ENCODE results near the gene GLRB.
A peak's percentile ranks its signal among the peaks of the same experiment; 100 is the strongest.
"Not testable (repeated sequence)": the region's sequence is repeated elsewhere in the genome, so short reads cannot be mapped to it uniquely, and the experiment has no call there.

GLRB gene

DNA sequence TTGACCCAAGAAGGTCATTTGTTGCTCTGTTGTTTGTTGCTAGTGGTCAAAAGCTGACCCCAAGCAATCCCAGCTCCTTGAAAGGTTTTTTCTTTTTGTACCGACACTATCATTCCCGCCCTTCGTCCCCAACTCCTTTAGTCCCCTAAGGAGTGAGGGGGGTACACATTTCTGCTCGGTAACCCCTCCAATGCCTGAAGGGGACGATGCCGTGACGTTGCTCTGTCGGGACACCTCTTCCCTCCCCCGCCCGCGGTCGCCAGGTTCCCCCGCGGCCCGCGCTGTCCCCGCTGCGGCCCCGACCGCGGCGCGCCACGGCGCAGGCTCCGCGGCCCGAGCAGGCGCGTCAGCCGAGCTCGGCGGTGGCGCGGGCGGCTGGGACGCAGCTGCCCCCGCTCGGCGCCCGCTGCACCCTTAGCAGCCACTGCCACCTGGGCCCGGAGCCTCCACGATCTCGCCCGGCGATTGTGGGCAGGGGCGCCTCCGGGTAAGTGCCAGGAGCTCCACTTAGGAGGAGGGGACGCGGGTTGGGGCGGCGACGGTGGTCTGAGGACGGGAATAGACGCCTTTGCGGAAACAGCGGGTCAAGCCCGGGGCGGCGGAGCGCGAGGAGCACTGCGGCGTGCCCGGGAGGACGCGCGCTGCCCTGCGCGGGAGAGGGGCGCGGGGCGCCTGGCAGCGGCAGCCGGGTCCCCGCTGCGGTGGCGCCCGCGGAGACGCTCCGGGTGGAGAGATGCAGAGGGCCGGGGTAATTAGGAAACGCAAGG, at the start of gene GLRB:
TSS of gene GLRB (plus strand) at position 340 of the 767 bp plus-strand sequence. CDS start 1,875 bp downstream, outside the sequence.
- DNase-seq (ENCODE audit: low read depth, low spot score): peak; percentile 72

DNA sequence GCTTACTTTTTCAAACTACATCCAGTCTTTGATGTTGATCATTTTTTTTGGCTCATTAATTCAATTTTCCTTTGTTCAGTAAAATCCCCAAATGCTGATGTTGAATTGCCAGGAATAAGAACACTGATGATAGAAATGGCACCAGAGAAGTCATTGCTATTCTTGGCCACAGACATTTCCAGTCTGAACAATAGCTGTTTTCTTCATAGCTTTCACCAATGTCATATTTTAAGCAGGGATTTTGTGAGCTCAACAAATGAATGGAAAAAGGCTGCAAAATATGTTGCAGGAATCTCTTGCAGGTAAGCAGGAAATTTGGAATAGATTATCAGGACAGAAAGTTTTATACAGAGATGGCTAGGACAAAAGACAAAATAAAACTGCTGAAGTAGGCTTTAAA, 40.5 kb upstream of the GLRB start:
- peak; percentile 43 for DNase-seq (ENCODE audit: low read depth, low spot score)

- DNase-seq (ENCODE audit: low read depth, low spot score): no peak
Measured at GRCh38 chr4:157040405-157040804, 35.5 kb upstream of the GLRB start.

DNA sequence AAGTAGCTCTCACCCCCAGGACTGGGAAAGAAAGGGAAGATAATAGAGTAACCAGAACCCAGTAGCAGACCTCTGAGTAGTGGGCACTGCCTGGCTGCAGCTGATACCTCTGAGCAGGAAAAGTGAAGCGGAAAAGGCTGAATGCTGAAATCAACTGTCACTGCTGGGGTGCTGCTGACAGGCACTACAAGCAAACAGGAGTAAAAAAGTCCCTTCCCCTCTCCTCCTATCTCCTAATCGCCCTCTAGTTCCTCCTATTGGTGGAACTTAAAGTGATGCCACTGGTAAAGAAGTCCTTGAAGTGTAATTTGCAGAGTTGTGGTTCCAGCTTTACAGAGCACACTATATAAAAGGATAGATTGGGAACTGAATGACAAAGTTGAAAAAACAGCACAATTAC, 32.8 kb upstream of the GLRB start:
- DNase-seq (ENCODE audit: low read depth, low spot score): peak; percentile 48

DNA sequence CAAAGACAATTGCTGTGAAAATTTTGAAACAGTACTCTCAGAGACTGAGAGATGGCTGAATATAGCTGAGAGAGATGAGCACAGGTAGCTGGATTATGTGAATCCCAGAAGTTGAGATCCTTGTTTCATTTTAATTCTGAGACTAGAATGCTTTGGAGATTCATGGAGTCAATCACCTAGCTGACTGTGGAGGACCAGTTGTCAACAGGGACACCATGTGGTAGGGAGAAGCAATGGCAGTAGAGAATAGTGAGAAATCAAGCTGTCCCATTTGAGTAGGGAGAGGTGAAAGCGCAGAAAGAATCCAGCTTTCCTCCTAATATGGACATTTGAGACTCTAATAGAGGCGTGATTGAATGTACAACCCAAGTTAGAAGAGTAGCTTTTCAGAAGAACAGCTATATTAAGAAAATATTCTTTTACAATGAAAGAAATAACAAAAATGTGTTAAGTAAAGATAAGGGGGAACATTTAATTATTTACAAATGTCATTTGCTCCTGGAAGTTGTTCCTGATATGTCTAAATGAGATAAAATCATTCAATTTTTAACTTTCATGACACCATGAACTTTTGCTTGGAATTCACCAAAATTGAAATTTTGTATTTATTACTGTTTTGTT, 30.3 kb upstream of the GLRB start:
- DNase-seq (ENCODE audit: low read depth, low spot score): peak; percentile 85

DNA sequence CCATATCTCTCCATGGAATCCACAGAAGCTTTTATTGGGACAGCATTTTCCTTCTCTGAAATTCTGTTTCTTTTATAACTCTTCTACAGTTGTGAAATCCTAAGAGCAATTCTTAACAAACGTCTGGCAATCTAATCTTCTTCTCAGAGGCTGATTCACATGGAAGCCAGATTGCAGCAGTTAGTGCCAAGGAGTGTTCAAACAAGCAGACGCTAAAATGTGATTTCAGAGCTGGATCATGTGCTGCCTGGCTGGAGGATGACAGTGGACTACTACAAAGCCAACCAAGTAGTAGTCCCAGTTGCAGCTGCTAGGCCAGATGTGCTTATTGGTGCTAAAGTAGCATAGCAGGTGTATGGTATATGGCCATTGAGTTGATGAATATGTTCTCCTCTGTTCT, 27.7 kb upstream of the GLRB start:
- no peak for DNase-seq (ENCODE audit: low read depth, low spot score)

GRCh38 chr4:157050561-157050960, 25.4 kb upstream of the GLRB start:
- DNase-seq (ENCODE audit: low read depth, low spot score): no peak

DNA sequence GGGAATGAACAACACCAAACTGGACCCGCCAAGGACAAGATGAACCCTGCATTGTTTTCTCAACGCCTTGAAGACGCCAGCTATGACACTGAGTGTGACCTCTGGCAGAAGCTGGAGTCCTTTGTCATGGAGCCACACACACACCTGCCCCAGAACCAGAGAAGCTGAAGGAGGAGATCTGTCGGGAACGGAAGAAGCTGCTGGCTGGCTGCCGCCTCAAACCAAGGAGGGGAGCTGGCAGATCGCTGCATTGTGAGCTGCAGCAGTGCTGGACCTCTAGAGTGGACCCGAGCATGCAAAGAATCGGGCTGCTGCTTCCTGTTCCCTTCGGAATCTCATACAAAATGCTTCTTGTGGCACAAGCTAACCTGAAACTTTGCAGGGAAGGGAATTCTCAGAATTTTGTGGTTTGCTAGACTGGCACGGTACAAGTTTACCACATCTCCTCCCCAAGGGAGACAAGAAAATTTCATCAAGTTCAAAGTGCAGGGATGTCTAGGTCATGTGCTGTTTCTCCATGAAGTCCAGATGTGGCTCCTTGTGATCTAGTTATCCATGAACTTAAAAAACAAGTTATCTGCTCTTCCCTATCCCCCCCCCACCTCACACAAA, 23.4 kb upstream of the GLRB start:
- peak; percentile 68 for DNase-seq (ENCODE audit: low read depth, low spot score)

DNA sequence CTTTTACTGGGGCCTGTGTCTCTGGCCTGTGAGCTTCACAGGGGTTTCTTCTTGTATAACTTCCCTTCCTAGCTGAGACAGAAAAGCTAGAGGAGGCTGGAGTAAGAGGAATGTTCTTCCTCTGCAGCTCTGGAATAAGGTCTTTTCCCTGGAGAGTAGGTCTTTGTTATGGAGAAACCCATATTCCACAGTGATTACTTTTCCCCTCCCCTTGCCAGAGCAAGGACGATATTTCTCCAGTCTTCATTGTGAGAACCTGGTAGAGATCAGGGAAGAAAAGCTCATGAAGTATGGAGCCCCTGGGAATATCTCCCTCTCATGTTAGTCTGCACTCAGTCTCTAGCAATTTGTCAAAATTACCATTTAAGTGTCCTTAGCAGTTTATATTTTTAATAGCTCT, 18.7 kb upstream of the GLRB start:
- DNase-seq (ENCODE audit: low read depth, low spot score): no peak

GRCh38 chr4:157058899-157059298, 17.1 kb upstream of the GLRB start:
- DNase-seq (ENCODE audit: low read depth, low spot score): not testable (repeated sequence)

- DNase-seq (ENCODE audit: low read depth, low spot score): no peak
Measured at GRCh38 chr4:157072002-157072401, 3.9 kb upstream of the GLRB start.

DNA sequence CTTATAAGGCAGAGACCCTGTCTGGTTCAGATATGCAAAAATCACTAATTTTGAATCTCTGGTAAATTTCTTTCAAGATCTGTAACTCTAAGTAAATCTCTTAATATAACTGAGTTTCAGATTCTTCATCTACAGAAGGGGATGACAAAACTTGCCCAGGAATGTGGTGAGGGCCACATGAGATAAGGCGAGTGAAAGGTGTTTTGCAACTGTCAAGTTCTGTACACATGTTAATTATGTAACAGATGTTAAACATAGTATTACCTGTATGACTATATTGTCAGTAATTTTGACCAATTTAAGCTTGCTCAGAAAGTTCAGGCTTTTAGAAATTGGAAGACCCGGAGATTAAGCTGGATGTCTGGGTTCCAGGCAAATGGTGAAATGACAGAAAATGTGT, 549 bp upstream of the GLRB start:
- DNase-seq (ENCODE audit: low read depth, low spot score): no peak

GRCh38 chr4:157076578-157076947, 613 bp downstream of the GLRB start:
- no peak for DNase-seq (ENCODE audit: low read depth, low spot score)

GRCh38 chr4:157079441-157079840, 3.5 kb downstream of the GLRB start:
- no peak for DNase-seq (ENCODE audit: low read depth, low spot score)

DNA sequence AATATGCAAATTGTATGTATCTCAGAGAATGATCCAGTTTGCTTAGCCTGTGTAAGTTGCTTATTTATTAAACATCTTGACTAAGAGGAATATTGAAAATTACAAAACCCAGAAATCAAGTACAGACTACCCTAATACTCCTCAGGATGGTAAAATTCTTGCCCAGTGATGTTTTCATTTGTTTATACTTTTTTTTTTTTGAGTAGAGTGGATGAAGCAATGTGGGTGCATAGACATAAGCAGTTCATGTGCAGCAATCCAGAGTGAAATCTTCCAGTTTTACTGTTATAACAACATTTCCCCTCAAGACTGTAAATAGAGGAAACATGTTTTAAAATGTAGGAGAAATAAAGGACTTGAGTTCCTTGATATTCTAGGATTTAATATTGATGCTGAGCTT, 4.7 kb downstream of the GLRB start:
- DNase-seq (ENCODE audit: low read depth, low spot score): no peak

- DNase-seq (ENCODE audit: low read depth, low spot score): no peak
Measured at GRCh38 chr4:157095716-157096115, 19.8 kb downstream of the GLRB start.

GRCh38 chr4:157096439-157096838, 20.5 kb downstream of the GLRB start:
- DNase-seq (ENCODE audit: low read depth, low spot score): peak; percentile 9

DNA sequence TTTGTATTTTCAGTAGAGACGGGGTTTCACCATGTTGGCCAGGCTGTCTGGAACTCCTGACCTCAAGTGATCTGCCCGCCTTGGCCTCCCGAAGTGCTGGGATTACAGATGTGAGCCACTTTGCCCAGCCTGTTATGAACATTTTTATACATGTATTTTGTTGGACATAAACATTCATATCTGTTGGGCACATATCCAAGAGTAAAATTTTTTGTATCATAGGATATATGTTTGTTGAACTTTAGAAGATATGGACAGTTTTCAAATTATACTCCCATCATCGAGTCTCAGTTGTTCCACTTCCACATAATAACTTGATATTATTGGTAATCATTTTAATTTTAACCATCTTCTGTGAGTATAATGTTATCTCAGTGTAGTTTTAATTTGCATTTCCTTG, 23.6 kb downstream of the GLRB start:
- no peak for DNase-seq (ENCODE audit: low read depth, low spot score)

DNA sequence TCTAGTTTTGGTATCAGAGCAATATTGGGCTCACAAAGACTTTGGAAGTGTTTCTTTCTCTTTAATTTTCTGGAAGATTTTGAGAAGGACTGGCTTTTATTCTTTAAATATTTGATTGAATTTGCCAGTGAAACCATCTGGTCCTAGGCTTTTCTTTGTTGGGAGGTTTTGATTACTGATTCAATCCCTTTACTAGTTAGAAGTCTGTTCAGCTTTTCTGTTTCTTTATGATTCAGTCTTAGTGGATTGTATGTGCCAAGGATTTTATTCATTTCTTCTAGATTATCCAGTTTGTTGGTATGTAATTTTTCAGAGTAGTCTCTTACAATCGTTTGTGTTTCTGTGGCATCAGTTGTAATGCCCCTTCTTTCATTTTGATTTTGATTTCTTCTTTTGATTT, 28.6 kb downstream of the GLRB start:
- DNase-seq (ENCODE audit: low read depth, low spot score): no peak

DNA sequence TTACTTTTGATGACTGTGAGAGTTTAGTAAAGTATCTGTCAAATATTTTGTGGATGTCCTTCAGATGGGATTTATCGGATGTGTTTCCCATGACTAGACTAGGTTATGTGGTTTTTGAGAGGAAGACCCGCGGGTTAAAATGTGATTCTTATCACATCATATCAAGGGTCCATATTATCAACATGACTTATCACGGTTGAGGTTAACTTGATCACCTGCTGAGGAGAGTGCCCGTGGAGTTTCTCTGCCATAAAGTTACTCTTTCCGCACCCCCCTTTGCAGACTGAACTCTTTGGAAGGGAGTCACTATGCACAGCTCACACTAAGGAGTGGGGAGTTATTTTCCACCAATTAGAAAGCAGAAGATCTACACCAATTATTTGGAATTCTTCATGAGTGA, 38.7 kb downstream of the GLRB start:
- no peak for DNase-seq (ENCODE audit: low read depth, low spot score)

DNA sequence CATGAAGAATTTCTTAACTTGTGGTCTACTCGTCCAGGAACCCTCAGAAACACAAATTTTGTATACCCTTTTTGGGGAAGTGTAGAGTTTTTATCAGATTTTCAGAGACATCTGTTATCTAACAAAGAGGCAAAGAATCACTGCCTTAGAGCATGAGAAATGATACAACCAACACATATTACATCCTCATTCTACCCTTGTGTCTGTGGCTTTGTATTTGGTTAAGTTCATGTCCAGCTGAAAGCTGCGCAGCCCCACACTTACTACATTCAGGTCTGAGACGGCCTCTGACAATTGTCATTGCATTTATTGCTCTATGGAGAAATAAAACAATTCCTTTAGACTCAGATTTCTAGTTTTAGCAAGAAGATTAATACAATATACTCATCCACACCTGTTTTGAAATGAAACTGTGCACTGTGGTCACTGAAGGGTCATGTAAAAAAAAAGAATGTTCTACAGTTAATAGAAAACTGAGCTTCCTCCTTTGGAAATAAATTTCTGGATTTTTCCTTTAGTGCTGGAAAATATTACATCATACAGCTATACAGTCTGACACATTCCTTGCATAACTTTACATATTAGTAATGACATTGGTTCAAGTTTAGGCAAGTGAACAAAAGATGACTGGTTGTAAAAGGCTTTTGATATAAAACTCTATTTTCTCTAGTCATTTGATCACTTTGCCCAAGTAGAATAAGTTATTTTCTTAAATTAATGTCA, 39.8 kb downstream of the GLRB start:
- peak; percentile 59 for DNase-seq (ENCODE audit: low read depth, low spot score)

- peak; percentile 1 for DNase-seq (ENCODE audit: low read depth, low spot score)
Measured at GRCh38 chr4:157121401-157121800, 45.5 kb downstream of the GLRB start.

Measured in astrocyte of the hippocampus (primary cell).